ENCODE data around the gene SIRT2.

- TF ChIP-seq CTCF (optimal IDR thresholded peaks at IDR 0.05 in 1 of 3, IDR thresholded peaks at IDR 0.05 in 1 of 3, conservative IDR thresholded peaks at IDR 0.05 in 1 of 3; ENCODE audit: extremely low read depth in 1 of 3, insufficient read depth in 2 of 3, low read length in 3 of 3) (no peak), EZH2 (IDR thresholded peaks at IDR 0.05; ENCODE audit: low read length) (no peak)
Observed at GRCh38 chr19:38845374-38846024, 53.9 kb downstream of the SIRT2 start.
